ENCODE results near the gene PTOV1.

The PTOV1 gene

DNA sequence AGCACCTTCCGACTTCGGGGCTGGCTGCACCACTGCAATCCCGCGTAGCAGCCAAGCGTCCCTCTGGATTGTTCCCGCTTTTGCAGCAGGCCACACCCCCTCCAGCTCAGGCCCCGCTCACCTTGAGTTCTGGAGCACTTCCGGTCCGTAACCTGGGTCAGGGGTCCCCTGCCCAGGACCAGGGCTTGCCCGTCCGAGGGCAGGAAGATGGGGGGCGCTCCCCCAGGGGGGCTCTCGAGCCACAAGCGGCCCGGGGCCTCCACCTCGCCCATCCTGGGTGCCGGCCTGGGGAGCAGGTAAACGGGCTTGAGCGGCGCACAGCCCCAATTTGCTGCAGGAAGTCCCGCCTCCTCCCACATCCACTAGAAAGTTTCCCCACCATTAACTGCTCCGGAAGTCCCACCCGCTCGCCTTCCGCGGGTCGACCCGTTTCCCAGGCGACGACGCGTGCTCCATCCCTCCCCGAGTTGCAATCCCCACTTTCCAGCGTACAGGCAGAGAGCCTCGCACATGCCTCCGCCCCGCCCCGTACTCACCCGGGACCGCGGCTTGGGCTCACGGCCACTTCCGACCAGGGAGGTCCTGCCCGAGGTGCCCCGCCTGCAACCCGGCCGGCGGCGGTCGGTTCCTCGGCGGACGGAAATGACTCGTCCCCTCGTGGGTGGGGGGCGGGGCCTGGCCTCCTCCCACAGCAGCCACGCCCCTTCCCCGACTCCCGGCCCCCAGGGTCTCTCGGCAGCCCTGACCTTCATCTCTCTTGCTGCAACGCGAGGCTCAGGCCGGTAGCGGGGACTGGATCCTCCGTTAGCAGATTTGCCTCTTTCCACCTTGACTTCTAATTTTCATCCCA lies 16.2 kb downstream of the PTOV1 start, which contains the start of gene PNKP:
Gene PNKP, minus strand, starts transcription at position 644 of the 850 bp plus-strand sequence. Its CDS starts 372 bp downstream, at position 272.
- TF ChIP-seq, protein P1, sequence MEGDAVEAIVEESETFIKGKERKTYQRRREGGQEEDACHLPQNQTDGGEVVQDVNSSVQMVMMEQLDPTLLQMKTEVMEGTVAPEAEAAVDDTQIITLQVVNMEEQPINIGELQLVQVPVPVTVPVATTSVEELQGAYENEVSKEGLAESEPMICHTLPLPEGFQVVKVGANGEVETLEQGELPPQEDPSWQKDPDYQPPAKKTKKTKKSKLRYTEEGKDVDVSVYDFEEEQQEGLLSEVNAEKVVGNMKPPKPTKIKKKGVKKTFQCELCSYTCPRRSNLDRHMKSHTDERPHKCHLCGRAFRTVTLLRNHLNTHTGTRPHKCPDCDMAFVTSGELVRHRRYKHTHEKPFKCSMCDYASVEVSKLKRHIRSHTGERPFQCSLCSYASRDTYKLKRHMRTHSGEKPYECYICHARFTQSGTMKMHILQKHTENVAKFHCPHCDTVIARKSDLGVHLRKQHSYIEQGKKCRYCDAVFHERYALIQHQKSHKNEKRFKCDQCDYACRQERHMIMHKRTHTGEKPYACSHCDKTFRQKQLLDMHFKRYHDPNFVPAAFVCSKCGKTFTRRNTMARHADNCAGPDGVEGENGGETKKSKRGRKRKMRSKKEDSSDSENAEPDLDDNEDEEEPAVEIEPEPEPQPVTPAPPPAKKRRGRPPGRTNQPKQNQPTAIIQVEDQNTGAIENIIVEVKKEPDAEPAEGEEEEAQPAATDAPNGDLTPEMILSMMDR (IDR thresholded peaks at IDR 0.05): no peak

DNA sequence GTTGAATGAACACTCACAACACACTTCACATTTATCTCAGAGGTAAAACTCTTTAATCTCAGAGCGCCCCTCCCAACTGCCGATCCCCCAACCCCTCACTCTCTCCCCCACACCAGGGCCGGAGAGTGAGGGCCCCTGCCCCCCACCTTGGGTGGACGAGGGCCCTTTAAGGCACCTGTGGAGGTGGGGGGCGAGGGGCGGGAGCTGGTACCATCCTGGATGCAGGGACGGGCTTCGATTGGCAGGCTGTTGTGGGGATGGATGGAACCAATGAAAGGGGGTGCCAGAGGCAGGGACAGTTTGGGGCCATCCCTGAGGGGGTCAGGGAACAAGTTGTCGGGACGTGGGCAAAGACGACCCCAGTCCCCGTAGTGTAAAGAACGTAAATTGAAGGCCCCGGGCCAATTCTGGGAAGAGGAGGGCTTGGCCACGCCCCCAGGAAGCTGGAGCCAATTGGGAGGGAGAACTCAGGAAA lies 18.1 kb downstream of the PTOV1 start:
- TF ChIP-seq, protein P1 (IDR thresholded peaks at IDR 0.05): no peak

DNA sequence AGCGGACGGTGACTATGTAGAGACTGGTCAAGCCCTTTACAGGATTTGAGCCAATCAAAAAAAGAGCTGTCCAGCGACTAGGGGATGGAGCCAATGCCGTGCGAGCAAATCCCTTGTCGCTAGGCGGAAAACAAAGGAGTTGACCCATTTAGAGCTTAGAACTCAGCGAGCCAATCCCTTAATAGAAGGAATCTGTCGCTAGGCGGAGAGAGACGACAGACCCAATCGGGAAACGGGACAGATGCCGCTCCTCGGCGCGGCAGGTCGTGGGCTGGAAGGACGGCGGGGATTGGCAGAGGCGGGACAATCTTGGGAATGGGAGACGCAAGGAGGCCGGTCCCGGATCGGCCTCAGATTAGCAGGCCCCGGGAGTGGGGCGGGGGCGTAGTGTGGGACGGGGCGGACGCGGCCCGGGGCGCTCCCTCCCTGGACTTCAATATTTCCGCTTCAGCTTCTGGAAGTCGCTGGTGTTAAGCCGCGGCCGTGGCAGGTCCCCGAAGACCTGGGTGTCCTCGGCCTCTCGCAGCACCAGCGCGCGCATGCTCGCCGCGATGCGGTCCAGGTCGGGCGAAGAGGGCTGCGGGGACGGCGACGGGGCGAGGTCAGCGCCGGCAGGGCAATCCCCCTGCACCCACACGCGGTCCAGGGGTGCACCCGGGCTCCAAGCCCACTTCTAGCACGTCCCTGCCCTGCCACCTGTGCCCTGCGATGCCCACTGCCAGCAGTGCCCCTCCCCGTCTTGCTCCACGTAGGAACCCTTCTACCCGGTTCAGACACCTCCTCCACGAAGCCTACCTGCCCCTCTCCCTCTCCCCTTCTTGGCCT lies 18.7 kb downstream of the PTOV1 start:
- TF ChIP-seq, protein P1 (IDR thresholded peaks at IDR 0.05): no peak

DNA sequence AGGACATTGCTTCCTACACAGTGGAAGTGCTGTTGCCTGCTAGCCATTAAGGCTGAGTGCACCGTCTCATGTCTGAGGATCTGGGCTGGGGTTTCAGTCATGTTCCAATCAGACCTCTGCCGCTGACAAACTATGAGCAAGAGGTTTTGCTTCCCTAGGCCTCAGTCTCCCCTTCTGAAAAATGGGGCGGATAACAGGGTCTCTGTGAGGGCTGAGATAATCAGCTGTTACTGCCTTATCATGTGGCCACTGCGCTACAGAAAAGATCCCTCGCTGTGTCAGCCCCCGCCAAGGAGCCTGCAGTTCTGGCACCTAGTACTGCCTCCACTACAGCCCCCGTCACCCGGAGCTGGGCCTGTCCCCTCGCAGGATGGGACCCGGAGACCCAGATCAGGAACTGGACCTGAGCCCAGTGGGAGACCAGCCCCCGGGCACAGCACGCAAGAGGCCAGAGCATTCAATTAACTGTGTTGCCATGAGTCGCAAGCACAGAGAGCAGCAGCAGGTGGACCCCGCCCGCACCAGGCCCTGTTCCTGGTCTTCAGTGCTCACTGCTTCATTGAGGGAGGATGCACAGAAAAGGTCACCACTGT lies 19.4 kb downstream of the PTOV1 start:
- TF ChIP-seq, protein P1 (IDR thresholded peaks at IDR 0.05): no peak

DNA sequence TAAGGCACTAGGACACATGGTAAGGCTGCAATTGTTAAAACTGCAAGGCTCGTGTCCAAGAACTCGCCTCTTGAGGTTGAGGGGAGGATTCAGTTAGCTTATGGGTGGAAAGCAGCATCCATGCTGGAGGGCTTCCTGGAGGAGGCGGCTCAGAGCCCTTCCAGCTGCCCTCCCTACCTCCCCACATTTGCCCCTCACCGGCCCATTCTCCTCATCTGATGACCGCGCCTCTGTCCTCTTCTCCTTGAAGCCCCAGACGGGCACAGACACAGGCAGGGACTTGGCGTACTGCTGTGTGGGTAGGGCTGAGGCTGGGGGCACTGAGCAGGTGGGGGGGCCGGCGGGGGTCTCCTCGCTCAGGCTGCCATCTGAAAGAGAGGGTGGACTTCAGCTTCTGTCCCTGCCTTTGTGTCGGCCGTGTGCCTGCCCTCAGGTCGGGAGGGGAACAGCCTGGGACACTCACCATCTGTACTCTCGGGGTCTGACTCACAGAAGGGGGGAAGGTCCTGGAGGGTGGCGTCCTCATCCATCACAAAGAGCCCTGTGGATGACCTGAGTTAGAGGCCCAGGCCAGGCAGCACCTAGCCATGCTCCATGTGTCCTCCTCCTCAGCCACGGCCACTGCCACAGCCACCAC lies 20.5 kb downstream of the PTOV1 start:
- TF ChIP-seq, protein P1 (IDR thresholded peaks at IDR 0.05): no peak

DNA sequence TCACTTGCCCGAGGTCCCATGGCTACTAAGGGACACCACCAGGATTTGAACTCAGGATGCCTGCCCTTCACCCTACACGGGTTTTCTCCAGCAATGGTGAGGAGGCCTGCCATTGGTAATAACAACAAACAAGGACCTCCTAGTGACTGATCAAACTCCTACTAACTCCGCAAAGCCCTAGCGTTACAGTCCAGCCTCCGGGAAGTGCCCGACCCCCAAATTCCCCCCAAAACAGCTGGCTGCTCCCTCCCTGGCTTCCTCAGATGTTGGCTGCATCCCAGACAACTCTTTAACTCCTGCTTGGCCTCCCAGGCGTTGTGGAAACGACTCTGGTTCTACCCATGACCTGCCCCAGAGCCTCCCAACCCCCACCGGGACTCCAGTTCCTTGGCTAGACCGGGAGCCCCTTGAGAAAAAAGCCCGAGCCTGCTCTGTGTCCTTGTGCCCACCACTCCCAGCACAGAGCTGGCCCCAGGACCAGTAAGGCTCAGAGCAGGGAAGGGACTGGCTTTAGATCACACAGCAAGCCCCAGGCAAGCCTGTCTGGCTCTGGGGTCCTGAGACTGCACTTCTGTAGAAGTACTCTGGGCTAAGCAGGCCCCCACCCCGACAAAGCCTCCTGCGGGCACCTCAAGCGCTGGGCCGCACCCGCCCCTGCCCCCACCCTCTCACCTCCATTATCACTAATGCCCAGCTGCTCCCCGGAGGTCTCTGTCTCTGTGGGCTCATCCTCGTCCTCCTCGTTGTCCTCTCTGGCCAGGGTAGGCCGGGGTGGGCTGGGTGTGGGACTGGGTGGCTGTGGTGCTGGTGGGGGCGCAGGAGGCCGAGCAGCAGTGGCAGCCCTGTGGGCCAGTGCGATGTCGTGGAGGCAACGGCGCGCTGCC lies 21.5 kb downstream of the PTOV1 start:
- TF ChIP-seq, protein P1 (IDR thresholded peaks at IDR 0.05): no peak

Data from LNCAP (cell line).